Iris pigment epithelial cell (primary cell): ENCODE results near the gene DNMT3A.

Experiments
- DNase-seq: peaks from one replicate; pipeline ENCODE4 v3.0.0-alpha.2; 2011; ENCODE audit warnings: low read depth

The DNMT3A gene

DNA sequence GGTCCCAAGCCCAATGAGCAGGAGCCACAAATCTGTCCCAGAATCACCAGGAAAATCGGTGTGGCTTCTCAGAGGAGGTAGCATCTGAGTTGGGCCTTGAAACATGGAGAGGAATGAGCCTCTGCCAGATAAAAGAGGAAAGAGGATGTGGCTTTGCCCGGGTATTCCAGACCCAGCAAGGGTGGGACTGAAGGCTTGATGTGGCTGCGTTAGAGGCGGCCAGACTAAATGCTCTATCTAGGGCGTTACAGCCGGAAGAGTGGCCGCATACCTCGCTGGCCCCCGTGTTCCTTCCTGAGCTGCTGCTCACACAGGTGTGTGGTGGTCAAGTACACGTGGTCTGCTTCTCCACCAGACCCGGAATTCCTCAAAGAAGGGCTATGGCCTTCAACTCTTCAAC, 139.4 kb downstream of the DNMT3A start:
- no peak for DNase-seq

DNA sequence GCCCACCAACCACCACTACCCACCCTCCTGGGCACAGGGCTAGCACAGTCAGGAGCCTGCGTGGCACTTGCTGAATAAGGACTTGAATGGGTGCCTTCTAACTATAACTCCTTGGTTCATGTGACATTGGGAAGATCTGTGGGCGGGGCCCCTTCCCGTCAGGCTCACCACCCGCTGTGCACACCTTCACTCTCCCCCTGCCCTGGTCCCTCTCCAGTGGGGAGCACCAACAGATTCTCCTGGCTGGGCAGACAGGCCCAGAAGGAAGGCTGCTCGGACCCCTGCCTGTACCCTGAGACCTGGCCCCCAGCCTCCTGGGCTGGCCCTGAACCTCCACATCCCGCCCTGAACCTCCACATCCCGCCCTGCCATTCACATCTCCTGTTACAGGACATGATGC, 139.9 kb downstream of the DNMT3A start:
- no peak for DNase-seq

DNA sequence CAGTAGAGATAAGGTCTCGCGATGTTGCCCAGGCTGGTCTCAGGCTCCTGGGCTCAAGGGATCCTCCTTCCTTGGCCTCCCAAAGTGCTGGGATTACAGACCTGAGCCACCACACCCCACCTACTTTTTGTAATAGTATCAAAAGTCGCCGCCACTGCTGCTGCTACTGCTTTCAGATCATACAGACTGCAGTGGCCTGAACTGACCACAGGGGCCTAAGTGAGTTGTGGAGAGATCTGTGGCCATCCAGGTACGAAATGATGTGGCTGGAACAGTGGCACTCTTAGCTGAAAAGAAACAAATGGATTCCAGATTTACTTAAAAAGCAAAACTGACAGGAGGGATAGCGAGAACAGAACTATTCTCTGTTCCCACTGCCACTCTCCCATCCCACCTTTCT, 140.5 kb downstream of the DNMT3A start:
- no peak for DNase-seq

DNA sequence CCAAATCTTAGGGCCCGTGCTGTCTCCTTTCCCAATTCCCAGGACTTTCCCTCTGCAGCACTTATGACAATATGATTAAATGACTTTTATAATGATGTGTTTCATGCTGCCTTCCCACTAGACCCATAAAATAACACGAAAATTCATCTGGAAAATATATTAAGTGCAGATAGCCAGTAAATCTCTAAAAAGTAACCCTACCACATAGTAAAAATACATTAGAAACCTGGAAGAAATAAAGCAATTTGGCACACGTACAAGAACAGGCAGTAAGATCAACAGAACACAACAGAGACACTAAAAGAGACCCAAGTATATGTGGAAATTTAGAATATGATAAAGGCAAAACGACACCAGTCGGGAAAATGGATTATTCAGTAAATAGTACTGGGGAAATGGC, 143.1 kb downstream of the DNMT3A start:
- no peak for DNase-seq

DNA sequence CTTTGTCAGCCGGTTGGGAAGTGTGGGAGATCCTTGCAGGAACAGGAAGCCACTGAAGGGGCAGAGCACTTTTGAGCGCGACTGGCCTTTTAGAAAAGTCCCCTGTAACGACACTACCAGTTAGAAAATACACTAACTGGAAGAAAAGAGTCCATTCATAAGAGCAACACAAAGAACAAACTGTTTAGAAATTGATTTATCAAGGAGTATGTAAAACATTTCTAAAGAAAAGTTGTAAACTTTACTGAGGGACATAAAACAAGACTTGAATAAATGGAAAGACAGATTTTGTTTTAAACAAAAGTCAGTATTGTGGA, 143.6 kb downstream of the DNMT3A start:
- DNase-seq, result no peak

DNA sequence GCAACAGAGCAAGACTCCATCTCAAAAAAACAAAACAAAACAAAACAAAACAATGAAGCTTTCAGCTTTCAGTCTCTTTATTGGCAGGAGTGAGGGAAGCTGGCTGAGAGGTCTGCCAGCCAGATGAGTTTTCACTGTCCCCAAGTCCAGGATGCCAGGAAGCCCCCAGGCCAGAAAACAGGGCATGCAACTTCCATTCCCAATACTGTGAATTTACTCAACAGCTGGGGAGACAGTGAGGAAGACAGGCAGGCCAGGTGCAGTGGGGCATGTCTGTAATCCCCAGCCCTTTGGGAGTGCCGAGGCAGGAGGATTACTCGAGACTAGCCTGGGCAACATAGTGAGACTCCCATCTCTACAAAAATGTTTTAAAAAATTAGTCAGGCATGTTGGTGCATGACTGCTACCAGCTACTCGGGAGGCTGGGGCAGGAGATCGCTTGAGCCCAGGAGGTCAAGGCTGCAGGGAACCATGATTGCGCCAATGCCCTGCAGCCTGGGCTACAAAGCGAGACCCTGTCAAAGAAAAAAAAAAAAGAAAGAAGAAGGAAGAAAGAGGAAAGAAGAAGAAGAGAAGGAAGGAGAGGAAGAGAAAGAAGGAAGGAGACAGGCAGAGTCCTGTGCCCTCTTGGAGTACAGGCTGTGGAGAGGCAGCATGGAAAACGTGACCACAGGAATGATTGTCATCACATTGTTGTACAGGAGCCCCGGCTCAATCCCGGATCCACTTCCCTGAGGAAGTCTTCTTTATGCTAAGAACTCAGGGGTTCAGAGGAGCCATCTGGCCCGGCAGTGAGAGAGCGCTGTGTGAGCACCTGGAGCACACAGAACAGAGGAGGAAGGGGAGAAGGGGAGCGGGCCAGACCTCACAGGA, 144.2 kb downstream of the DNMT3A start:
- no peak for DNase-seq

DNA sequence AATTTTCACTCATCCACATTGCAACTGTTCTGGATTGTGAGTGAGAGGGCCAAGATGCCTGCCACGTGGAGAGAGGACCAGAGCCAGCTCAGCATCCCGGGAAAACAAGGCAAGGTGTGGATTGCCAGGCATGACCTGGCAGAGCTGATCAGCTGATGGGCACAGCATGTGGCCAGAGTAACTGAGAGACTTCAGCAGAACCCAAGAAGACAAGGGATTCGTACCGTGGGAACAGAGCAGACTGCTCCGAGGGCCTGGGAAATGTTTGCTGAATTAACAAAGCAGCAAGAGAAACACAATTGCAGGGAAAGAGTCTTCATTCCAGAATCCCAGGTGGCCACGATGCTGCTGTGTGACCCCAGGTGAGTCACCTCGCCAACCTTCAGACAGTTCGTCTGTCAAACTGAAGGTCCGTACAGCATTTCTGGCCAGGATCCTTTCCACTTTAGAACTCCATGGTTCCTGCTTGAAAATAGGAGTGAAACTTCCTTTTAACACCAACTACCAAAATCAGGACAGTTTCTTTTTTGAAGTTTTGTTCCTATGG, 147.1 kb downstream of the DNMT3A start:
- no peak for DNase-seq

DNA sequence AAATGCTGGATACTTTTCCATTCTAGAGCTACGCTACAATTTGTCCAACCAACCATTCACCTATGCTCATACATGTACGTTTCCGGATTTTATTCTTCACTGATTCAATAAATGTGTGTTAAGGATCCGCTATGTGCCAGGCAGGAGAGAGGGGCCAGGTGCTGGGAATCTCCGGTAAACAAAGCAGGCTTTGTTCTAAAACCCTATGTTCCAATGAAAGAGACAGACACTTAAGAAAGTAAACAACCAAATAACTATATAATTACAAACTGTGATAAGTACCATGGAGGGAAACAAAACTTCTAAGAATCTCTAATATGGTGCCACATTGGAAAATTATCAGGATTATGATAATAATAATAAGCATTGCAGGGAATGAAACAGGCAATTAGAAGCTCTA, 151.2 kb downstream of the DNMT3A start:
- no peak for DNase-seq

DNA sequence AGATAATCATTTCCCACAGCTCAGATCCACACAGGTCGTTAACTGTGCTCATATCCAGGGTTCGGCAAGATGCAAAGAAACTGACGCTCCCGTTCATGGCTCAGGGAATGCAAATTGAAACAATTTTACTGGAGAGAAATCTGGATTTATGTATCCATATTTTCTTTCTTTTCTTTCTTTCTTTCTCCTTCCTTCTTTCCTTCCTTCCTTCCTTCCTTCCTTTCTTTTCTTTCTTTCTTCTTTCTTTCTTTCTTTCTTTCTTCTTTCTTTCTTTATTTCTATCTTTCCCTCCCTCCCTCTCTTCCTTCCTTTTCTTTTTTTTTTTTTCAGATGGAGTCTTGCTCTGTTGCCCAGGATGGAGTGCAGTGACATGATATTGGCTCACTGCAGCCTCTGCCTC, 153.3 kb downstream of the DNMT3A start:
- DNase-seq, result no peak

DNA sequence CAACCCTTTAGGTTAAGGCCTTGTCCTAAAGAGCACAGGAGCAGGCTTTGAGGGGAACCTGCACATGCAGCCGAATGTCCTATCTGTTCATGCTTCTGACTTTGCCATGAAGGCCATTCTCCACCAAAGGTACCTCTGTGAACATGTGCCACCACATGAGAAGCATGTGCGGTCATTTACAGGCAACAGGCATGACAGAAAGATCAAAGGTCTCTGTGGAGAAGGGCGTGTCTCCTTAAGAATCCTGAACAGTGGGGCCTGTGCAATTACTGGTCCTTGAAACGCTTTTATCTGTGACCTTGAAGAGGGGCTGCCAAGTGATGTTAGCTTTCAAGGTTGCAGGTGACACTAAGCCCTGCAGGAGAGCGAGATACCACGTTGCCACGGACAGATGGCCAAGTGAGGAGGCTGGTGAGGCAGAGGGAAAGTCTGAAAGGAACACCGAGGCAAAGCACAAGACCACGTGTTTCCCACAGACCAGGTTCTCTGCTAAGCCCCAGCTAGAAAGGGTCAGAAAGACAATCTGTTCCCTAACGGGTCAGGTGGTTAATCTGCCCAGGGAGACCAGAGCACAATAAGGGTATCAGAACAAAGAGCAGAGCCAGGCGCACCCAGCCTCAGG, 153.9 kb downstream of the DNMT3A start:
- no peak for DNase-seq

DNA sequence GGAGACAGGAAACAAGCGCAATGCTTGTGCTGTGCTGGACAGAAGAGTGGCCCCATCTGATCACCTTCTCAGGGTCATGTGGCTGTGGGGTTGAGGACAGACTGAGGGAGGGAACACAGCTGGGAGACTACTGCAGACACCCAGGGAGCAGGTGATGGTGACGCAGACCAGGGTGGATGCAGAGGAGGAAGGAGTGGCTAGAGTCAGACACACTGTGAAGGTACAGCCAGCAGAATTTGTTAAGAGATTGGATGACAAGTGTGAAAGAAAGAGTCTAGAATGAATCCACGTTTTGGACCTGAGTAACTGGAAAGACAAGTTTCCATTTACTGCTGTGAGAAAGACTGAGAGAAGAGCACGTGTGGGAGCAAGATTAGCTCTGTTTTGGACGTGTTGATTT, 157.5 kb downstream of the DNMT3A start:
- DNase-seq, result no peak

DNA sequence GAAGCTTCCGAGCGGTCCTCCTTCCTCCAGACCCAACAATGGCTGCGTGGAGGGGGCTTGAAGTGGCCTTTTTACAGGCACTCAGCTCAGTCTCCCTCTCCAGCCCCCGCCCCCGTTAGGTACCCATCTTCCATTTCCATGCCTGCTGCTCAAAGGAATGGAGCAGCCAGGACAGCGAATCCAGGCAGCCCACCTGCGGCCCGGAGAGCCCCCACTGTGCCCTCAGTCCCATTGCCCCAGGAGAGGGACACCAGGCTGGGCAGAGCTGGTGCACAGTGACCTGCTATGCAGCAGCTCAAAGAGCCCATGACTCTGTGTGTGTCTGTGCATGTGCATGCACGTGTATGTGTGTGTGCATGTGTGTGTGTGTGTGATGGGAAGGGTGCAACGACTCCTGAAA, 162.7 kb downstream of the DNMT3A start:
- DNase-seq, result no peak
